ENCODE results near the gene HS3ST3B1. TPM values are rescaled to one million over a fixed set of nuclear protein-coding genes. Genes with fewer than 3 reads are reported as not detected.

The HS3ST3B1 gene
- total RNA-seq, 2 donors from 2014 or later: 0.78 to 2.8 TPM

DNA sequence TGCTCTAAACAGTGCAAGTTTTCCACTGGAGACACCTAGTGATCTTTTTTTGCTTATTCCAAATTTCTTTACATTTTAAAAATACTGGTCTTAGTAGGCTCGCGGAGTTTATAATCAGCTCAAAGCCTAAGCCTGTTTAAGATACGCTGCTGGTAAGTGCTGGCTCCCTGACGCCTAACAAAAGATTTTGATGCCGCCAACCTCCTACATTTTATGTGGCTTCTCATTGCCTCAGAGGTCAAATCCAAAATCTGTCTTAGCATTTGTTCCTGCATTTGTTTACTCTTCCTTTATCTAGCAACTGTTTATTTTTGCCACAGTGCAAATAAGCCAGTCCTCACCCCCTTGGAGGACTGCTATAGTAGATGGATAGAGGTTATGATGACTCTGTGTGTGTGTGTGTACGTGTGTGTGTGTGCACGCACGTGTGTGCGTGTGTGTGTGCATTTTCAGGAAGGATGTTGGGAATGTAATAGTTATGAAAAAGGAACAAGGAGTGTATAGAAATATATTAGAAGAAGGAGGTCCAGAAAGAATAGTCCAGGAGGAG lies 24.8 kb downstream of the HS3ST3B1 start:
- Histone ChIP-seq H3K4me3 (no peak overlapping the region), H3K27me3 (no peaks in the 10 kb centered on the region), H3K9me3 (no peaks in the 10 kb centered on the region), H3K36me3 (no peaks in the 10 kb centered on the region), H3K27ac (no peak overlapping the region), H3K4me1 (no peaks in the 10 kb centered on the region)
- TF ChIP-seq, protein P1, sequence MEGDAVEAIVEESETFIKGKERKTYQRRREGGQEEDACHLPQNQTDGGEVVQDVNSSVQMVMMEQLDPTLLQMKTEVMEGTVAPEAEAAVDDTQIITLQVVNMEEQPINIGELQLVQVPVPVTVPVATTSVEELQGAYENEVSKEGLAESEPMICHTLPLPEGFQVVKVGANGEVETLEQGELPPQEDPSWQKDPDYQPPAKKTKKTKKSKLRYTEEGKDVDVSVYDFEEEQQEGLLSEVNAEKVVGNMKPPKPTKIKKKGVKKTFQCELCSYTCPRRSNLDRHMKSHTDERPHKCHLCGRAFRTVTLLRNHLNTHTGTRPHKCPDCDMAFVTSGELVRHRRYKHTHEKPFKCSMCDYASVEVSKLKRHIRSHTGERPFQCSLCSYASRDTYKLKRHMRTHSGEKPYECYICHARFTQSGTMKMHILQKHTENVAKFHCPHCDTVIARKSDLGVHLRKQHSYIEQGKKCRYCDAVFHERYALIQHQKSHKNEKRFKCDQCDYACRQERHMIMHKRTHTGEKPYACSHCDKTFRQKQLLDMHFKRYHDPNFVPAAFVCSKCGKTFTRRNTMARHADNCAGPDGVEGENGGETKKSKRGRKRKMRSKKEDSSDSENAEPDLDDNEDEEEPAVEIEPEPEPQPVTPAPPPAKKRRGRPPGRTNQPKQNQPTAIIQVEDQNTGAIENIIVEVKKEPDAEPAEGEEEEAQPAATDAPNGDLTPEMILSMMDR (IDR thresholded peaks at IDR 0.05): no peak
- DNase-seq (ENCODE audit: low spot score): no peak

DNA sequence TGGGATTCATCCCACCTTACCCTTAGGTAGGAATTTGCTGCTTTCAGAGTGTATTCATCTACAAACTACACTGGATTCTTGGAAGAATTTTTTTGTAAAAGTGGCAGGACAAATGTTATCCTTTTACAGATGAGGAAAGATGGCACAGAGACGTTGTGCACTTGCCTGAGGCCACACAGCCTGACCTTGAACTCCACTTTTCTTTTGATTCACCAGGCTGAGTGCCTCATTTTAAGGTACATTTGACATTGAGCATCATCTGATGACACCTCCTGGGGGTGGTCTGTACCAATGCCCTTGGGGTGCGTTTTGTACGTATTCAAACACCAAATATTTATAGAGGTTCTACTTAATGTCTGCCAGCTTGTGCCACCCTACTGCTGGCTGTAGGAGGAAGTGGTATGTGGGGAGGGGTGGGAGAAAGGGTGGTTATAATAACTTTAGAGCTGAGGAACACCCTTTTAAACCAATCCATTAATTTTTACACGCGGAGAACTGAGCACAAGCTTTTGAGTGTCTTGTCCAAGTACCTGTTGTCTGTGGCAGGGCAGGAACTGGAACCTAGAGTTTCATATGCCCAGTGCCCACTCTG lies 29.1 kb downstream of the HS3ST3B1 start:
- TF ChIP-seq, protein P1 (IDR thresholded peaks at IDR 0.05): no peak
- Histone ChIP-seq H3K4me3 (no peak overlapping the region), H3K36me3 (no peaks in the 10 kb centered on the region), H3K9me3 (no peaks in the 10 kb centered on the region), H3K4me1 (no peaks in the 10 kb centered on the region), H3K27ac (no peak overlapping the region), H3K27me3 (no peaks in the 10 kb centered on the region)
- no peak for DNase-seq (ENCODE audit: low spot score)

DNA sequence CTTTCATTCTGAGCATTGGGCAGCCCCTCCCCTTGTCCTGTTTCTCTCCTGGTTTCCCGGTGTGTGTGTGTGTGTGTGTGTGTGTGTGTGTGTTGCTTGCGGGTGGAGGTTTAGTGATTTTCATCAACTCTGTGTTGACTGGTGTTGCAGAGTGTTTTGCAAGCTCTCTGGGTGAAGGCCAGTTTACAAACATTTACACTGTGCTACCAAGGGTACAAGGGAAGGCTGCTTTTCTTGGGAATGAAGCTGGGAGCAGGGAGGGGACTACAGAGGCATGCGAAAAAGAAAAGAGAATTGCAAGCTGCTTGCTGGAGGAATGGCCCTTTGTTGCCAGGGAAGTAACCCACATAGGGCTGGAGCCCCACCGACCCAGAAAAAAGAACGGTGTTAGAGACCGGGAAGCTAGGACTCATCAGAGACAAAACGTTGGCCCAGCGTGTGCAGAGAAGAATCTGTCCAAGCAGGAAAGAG lies 29.6 kb downstream of the HS3ST3B1 start:
- Histone ChIP-seq H3K4me1 (no peaks in the 10 kb centered on the region), H3K9me3 (no peaks in the 10 kb centered on the region), H3K4me3 (no peak overlapping the region), H3K36me3 (no peaks in the 10 kb centered on the region), H3K27me3 (no peaks in the 10 kb centered on the region), H3K27ac (no peak overlapping the region)
- TF ChIP-seq, protein P1 (IDR thresholded peaks at IDR 0.05): no peak
- no peak for DNase-seq (ENCODE audit: low spot score)

DNA sequence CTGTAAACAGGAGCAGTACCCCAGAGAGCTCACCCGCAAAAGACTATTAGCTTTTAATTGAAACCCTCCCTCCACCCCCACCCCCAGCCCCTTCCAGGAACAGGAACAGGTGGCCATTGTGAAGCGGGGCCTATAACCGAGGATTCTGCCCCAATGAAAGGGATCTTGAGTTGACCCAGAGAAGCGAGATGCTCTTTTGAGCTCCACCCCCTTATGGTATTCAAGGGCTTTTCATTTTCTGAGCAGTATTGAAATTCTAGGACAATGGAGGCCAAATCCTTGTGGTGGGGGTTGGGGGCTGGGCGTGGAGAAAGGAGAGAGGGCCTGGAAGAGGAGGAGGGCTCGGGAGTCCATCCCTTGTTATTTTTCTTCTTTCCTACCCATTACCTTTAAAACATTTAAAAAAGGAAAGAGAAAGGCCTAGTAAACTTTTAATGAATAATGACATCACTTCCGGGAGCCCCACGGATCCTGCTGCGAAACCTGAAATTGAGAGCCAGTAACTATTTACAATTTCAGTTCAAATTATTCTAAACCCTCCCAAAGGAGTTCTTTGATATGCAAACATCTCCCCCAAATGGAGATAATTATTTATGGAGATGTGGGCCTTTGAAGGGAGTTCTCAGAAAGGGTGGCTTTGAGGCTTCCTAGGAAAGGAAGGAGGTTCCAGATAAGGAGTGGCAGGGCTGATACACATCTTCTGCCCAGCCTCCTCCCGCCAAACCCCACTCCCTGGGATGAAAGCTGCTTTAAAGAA lies 30.5 kb downstream of the HS3ST3B1 start:
- no peak overlapping the region for H3K27ac ChIP-seq

DNA sequence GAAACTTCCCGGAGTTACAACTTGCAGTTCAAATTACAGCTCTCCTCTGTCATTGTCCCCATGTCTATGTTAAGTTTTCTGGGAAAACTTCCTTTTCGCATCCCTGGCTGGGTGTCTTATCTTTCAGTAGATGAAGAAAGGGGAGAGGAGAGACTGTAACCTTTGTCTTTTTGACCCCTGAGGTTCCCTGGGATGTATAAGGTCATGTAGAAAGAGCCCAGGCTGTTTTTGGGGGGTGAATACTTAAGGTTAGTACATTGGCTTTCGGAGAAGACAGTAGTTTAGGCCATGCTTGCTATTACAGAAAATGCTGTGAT lies 31.1 kb downstream of the HS3ST3B1 start:
- H3K36me3 ChIP-seq: no peaks in the 10 kb centered on the region
- H3K4me1 ChIP-seq: no peaks in the 10 kb centered on the region
- no peak for DNase-seq (ENCODE audit: low spot score)
- H3K27me3 ChIP-seq: no peaks in the 10 kb centered on the region
- TF ChIP-seq, protein P1 (IDR thresholded peaks at IDR 0.05): no peak
- no peak overlapping the region for H3K27ac ChIP-seq
- no peaks in the 10 kb centered on the region for H3K9me3 ChIP-seq
- no peak overlapping the region for H3K4me3 ChIP-seq

More for the DNA sequence above, 30.5 kb downstream of the HS3ST3B1 start:
- Histone ChIP-seq H3K4me3 (no peak overlapping the region), H3K4me1 (no peaks in the 10 kb centered on the region), H3K27me3 (no peaks in the 10 kb centered on the region), H3K36me3 (no peaks in the 10 kb centered on the region), H3K9me3 (no peaks in the 10 kb centered on the region)
- no peak for DNase-seq (ENCODE audit: low spot score)
- TF ChIP-seq, protein P1 (IDR thresholded peaks at IDR 0.05): no peak
